ENCODE data around the gene RNFT1.
"Not testable (repeated sequence)": the region's sequence is repeated elsewhere in the genome, so short reads cannot be mapped to it uniquely, and the experiment has no call there.

- not testable (repeated sequence) for TF ChIP-seq POLR2A, CTCF (IDR thresholded peaks at IDR 0.05)
Measured at GRCh38 chr17:60009326-60009725, 44.8 kb upstream of the RNFT1 start.

All from body of pancreas (tissue), 4 donors.